Measurements from ENCODE around the gene SHKBP1. TPM values are rescaled to one million over a fixed set of nuclear protein-coding genes. Genes with fewer than 3 reads are reported as not detected.

SHKBP1 gene
- total and polyA plus RNA-seq, 9 of the 15 experiments (the other 6 are each of a cell fraction or from before 2014, with no cell fraction given): 1.2 to 58.1 (median 22.3) TPM

DNA sequence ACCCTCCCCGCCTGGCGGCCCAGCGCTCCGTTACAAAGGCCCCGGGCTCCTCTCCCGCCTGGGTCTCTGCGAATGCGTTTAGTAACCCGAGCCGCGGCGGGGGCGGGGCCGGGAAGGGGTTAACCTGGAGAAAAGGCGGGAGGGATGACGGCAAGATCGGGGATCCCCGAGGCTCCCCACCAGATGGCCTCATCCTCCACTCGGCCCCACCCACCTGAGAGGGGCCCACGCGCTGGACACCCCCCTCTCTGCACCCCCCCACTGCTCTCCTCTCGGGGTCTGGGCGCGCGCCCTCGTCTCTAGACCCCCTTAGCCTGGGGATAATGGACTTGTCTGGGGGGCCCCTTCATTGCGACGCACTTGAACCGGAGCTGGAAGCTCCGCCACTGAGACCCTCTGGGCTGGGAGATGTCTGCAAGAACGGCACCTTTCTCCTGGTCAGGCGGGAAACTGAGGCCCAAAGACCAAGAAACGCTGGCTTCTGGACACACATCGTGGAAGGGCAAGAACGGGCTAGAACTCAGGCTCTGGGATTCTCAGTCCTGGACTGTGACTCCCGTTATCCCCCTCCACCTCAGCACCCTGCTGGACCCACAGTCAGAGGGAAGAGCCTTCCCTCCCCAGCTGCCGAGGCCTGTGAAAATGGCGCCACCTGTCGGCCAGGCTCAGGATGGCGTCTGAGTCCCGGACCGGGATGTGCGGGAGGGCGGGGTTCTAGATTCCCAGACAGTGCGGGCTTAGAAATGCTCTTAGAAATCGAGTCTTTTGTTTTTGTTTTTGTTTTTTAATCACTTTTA is 21.6 kb downstream of the SHKBP1 start (continued):
- TF ChIP-seq, protein P1, sequence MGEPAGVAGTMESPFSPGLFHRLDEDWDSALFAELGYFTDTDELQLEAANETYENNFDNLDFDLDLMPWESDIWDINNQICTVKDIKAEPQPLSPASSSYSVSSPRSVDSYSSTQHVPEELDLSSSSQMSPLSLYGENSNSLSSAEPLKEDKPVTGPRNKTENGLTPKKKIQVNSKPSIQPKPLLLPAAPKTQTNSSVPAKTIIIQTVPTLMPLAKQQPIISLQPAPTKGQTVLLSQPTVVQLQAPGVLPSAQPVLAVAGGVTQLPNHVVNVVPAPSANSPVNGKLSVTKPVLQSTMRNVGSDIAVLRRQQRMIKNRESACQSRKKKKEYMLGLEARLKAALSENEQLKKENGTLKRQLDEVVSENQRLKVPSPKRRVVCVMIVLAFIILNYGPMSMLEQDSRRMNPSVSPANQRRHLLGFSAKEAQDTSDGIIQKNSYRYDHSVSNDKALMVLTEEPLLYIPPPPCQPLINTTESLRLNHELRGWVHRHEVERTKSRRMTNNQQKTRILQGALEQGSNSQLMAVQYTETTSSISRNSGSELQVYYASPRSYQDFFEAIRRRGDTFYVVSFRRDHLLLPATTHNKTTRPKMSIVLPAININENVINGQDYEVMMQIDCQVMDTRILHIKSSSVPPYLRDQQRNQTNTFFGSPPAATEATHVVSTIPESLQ (CRISPR knock-in tag; IDR thresholded peaks at IDR 0.05): no peak
- TF ChIP-seq NFRKB (IDR thresholded peaks at IDR 0.05; ENCODE audit: low read depth) (no peak), GATAD2B (IDR thresholded peaks at IDR 0.05; ENCODE audit: borderline replicate concordance) (peak; percentile 26; the same call in 1 of the 2 replicates), NELFE (IDR thresholded peaks at IDR 0.05; ENCODE audit: insufficient read depth, insufficient read length) (no peak), ZNF354B (CRISPR knock-in tag; IDR thresholded peaks at IDR 0.05) (no peak), ZBTB17 (CRISPR knock-in tag; IDR thresholded peaks at IDR 0.05) (no peak), MEF2A (IDR thresholded peaks at IDR 0.05; ENCODE audit: control insufficient read depth, low read depth, low read length) (no peak), FOSL1 (tag; conservative IDR thresholded peaks at IDR 0.05) (no peak), SMARCB1 (IDR thresholded peaks at IDR 0.05; ENCODE audit: insufficient read length, low read depth) (no peak), HMG20A (CRISPR knock-in tag; conservative IDR thresholded peaks at IDR 0.05) (no peak), MTF1 (CRISPR knock-in tag; IDR thresholded peaks at IDR 0.05; ENCODE audit: borderline replicate concordance) (no peak), ZNF507 (tag; conservative IDR thresholded peaks at IDR 0.05) (no peak), MBD2 (IDR thresholded peaks at IDR 0.05; ENCODE audit: borderline replicate concordance, low read depth) (peak; percentile 81)
- TF ChIP-seq, protein P2, sequence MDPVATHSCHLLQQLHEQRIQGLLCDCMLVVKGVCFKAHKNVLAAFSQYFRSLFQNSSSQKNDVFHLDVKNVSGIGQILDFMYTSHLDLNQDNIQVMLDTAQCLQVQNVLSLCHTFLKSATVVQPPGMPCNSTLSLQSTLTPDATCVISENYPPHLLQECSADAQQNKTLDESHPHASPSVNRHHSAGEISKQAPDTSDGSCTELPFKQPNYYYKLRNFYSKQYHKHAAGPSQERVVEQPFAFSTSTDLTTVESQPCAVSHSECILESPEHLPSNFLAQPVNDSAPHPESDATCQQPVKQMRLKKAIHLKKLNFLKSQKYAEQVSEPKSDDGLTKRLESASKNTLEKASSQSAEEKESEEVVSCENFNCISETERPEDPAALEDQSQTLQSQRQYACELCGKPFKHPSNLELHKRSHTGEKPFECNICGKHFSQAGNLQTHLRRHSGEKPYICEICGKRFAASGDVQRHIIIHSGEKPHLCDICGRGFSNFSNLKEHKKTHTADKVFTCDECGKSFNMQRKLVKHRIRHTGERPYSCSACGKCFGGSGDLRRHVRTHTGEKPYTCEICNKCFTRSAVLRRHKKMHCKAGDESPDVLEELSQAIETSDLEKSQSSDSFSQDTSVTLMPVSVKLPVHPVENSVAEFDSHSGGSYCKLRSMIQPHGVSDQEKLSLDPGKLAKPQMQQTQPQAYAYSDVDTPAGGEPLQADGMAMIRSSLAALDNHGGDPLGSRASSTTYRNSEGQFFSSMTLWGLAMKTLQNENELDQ (CRISPR knock-in tag; IDR thresholded peaks at IDR 0.05; ENCODE audit: borderline replicate concordance): 0 out of 2 replicates have a peak, but pooled peaks have one; percentile 47
- TF ChIP-seq, protein P3, sequence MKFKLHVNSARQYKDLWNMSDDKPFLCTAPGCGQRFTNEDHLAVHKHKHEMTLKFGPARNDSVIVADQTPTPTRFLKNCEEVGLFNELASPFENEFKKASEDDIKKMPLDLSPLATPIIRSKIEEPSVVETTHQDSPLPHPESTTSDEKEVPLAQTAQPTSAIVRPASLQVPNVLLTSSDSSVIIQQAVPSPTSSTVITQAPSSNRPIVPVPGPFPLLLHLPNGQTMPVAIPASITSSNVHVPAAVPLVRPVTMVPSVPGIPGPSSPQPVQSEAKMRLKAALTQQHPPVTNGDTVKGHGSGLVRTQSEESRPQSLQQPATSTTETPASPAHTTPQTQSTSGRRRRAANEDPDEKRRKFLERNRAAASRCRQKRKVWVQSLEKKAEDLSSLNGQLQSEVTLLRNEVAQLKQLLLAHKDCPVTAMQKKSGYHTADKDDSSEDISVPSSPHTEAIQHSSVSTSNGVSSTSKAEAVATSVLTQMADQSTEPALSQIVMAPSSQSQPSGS (CRISPR knock-in tag; IDR thresholded peaks at IDR 0.05): no peak
- TF ChIP-seq, protein P4, sequence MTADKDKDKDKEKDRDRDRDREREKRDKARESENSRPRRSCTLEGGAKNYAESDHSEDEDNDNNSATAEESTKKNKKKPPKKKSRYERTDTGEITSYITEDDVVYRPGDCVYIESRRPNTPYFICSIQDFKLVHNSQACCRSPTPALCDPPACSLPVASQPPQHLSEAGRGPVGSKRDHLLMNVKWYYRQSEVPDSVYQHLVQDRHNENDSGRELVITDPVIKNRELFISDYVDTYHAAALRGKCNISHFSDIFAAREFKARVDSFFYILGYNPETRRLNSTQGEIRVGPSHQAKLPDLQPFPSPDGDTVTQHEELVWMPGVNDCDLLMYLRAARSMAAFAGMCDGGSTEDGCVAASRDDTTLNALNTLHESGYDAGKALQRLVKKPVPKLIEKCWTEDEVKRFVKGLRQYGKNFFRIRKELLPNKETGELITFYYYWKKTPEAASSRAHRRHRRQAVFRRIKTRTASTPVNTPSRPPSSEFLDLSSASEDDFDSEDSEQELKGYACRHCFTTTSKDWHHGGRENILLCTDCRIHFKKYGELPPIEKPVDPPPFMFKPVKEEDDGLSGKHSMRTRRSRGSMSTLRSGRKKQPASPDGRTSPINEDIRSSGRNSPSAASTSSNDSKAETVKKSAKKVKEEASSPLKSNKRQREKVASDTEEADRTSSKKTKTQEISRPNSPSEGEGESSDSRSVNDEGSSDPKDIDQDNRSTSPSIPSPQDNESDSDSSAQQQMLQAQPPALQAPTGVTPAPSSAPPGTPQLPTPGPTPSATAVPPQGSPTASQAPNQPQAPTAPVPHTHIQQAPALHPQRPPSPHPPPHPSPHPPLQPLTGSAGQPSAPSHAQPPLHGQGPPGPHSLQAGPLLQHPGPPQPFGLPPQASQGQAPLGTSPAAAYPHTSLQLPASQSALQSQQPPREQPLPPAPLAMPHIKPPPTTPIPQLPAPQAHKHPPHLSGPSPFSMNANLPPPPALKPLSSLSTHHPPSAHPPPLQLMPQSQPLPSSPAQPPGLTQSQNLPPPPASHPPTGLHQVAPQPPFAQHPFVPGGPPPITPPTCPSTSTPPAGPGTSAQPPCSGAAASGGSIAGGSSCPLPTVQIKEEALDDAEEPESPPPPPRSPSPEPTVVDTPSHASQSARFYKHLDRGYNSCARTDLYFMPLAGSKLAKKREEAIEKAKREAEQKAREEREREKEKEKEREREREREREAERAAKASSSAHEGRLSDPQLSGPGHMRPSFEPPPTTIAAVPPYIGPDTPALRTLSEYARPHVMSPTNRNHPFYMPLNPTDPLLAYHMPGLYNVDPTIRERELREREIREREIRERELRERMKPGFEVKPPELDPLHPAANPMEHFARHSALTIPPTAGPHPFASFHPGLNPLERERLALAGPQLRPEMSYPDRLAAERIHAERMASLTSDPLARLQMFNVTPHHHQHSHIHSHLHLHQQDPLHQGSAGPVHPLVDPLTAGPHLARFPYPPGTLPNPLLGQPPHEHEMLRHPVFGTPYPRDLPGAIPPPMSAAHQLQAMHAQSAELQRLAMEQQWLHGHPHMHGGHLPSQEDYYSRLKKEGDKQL (CRISPR knock-in tag; IDR thresholded peaks at IDR 0.05; ENCODE audit: borderline replicate concordance): no peak

All from K562 (cell line).